Measurements from ENCODE around the gene STX1A. TPM values are rescaled to one million over a fixed set of nuclear protein-coding genes. Genes with fewer than 3 reads are reported as not detected.
A peak's percentile ranks its signal among the peaks of the same experiment; 100 is the strongest.

STX1A gene
- total and polyA plus RNA-seq, 2 of the 13 experiments (the other 11 are each of a cell fraction or from before 2014, with no cell fraction given), result 6.1 to 12.2 TPM

- CTCF ChIA-PET (ENCODE audit: low intra/inter-chr PET ratio, low total read pairs), result interaction anchor here (0.7 to 2.0 kb wide), 3 partner anchors 20 to 60 kb away, joined by 3 to 12 read pairs (median 3); no protein-coding TSS in a partner anchor
- Histone ChIP-seq H3K9me3 (ENCODE audit: low read length) (no peaks in the 10 kb centered on the region), H2AFZ (ENCODE audit: low read length) (no peak within 1 kb of the TSS), H4K20me1 (ENCODE audit: insufficient read depth, low read length) (no peaks in the 10 kb centered on the region), H3K4me3 (replicated peaks in 1 of 3; ENCODE audit: insufficient read depth in 1 of 3, low read depth in 2 of 3, low read length in 3 of 3) (peak within 1 kb of the TSS; percentile 68 to 84 (median 77)), H3K27ac (ENCODE audit: extremely low read length, insufficient read depth, low read length) (peak within 1 kb of the TSS; percentile 94), H3K9ac (ENCODE audit: insufficient read depth, low read depth, low read length) (peak within 1 kb of the TSS; percentile 77), H3K27me3 (ENCODE audit: control insufficient read depth in 1 of 2, insufficient read depth in 2 of 2, low read length in 2 of 2) (no peaks in the 10 kb centered on the region; a peak in 1 of 5 replicates), H3K4me1 (ENCODE audit: insufficient read depth, low read length) (peaks cover 48% of the 10 kb centered on the region), H3K36me3 (replicated peaks in 1 of 2; ENCODE audit: control insufficient read depth in 1 of 2, insufficient read depth in 2 of 2, low read length in 2 of 2) (peaks cover 0 to 2% of the 10 kb centered on the region in 2 experiments; a peak in 1 of 5 replicates), H3K79me2 (ENCODE audit: insufficient read depth, low read length) (no peaks in the 10 kb centered on the region), H3K4me2 (ENCODE audit: low read depth, low read length) (peak within 1 kb of the TSS; percentile 96)
- no peak for FAIRE-seq
- ATAC-seq, result peak; percentile 71
- peak; percentile 67 for DNase-seq (ENCODE audit: low spot score)
- no TSS peak for BruUV-seq (replicated peaks)
- in situ Hi-C loops (cut with HindIII; ENCODE audit: extremely low pct_ligation_motif_present, low pct_unique_long_range_greater_than_20kb) (loop anchor here (5.0 kb wide), 1 partner anchor 55 kb away; no protein-coding TSS in a partner anchor), intact Hi-C loops (cut with micrococcal nuclease; ENCODE audit: unreplicated experiment) (loop anchor here (2.0 to 5.0 kb wide), 2 partner anchors 15 to 50 kb away; partner anchors contain the start of genes BUD23, DNAJC30 and STX1A)
- 50% methylated on average over 11 of the region's 79 CpGs for WGBS (ENCODE audit: low lambda C conversion rate)
- POLR2A ChIA-PET, result interaction anchor here (0.8 to 3.4 kb wide), 5 partner anchors 43 to 60 kb away, joined by 3 to 67 read pairs (median 6); partner anchors contain the start of gene MLXIPL
- no peak; the same call in 1 of the 2 replicates for TF ChIP-seq DR1 (CRISPR knock-in tag; IDR thresholded peaks at IDR 0.05)
- no peak for TF ChIP-seq ZNF180 (CRISPR knock-in tag; IDR thresholded peaks at IDR 0.05; ENCODE audit: borderline replicate concordance, low read depth)
- TF ChIP-seq MEF2D (CRISPR knock-in tag; IDR thresholded peaks at IDR 0.05), result no peak
- no peak for TF ChIP-seq AKAP8 (CRISPR knock-in tag; IDR thresholded peaks at IDR 0.05)
- TF ChIP-seq RBM22 (optimal IDR thresholded peaks at IDR 0.05; ENCODE audit: low read length), result no peak
- TF ChIP-seq ONECUT2 (CRISPR knock-in tag; IDR thresholded peaks at IDR 0.05), result no peak
- peak; percentile 43 for TF ChIP-seq SKI (IDR thresholded peaks at IDR 0.05; ENCODE audit: partially characterized antibody)
- TF ChIP-seq ZBTB10 (CRISPR knock-in tag; IDR thresholded peaks at IDR 0.05; ENCODE audit: borderline replicate concordance), result peak; percentile 95
- no peak for TF ChIP-seq ZNF577 (CRISPR knock-in tag; IDR thresholded peaks at IDR 0.05; ENCODE audit: borderline replicate concordance, low read depth)
- TF ChIP-seq THYN1 (CRISPR knock-in tag; IDR thresholded peaks at IDR 0.05; ENCODE audit: borderline replicate concordance, low read depth), result no peak
- TF ChIP-seq ZNF552 (CRISPR knock-in tag; IDR thresholded peaks at IDR 0.05; ENCODE audit: borderline replicate concordance), result no peak
- TF ChIP-seq GZF1 (CRISPR knock-in tag; IDR thresholded peaks at IDR 0.05), result no peak
- no peak for TF ChIP-seq KDM3A (CRISPR knock-in tag; IDR thresholded peaks at IDR 0.05; ENCODE audit: low read depth)
- TF ChIP-seq CHCHD3 (CRISPR knock-in tag; IDR thresholded peaks at IDR 0.05), result no peak
- TF ChIP-seq KLF12 (CRISPR knock-in tag; IDR thresholded peaks at IDR 0.05; ENCODE audit: borderline replicate concordance), result 0 out of 2 replicates have a peak, but pooled peaks have one; percentile 59
- no peak for TF ChIP-seq ZNF253 (CRISPR knock-in tag; IDR thresholded peaks at IDR 0.05; ENCODE audit: borderline replicate concordance)
- no peak for TF ChIP-seq PAF1 (CRISPR knock-in tag; IDR thresholded peaks at IDR 0.05)
- no peak for TF ChIP-seq NR2C2 (CRISPR knock-in tag; IDR thresholded peaks at IDR 0.05; ENCODE audit: borderline replicate concordance)
- no peak for TF ChIP-seq ZNF101 (CRISPR knock-in tag; IDR thresholded peaks at IDR 0.05; ENCODE audit: borderline replicate concordance, low read depth)
- TF ChIP-seq JUN (CRISPR knock-in tag; IDR thresholded peaks at IDR 0.05), result no peak
- no peak for TF ChIP-seq KDM6A (CRISPR knock-in tag; IDR thresholded peaks at IDR 0.05; ENCODE audit: low read depth)
- no peak for TF ChIP-seq SIX1 (CRISPR knock-in tag; IDR thresholded peaks at IDR 0.05; ENCODE audit: borderline replicate concordance)
- no peak for TF ChIP-seq ZFP90 (CRISPR knock-in tag; IDR thresholded peaks at IDR 0.05; ENCODE audit: borderline replicate concordance)
These were observed 51.9 kb downstream of the STX1A start, which contains the start of gene VPS37D for GRCh38 chr7:73667344-73668102. Gene VPS37D, plus strand, starts transcription at chr7:73667831. Its CDS starts 128 bp downstream, at chr7:73667959.
